Muscle of leg (tissue), 11 donors: Measurements from ENCODE around the gene BCO1. TPM values are rescaled to one million over a fixed set of nuclear protein-coding genes. Genes with fewer than 3 reads are reported as not detected.

ENCODE experiments used
- DNase-seq: peaks from one replicate; pipeline ENCODE4 v3.0.0; 2013
- H3K27ac ChIP-seq: one replicate; pipeline ENCODE4 v1.5.1; 2013; ENCODE audit warnings: mild to moderate bottlenecking, low read length, control low read depth
- H3K27me3 ChIP-seq: one replicate; pipeline ENCODE4 v1.6.1; 2013; ENCODE audit warnings: low read length; ENCODE audit not compliant: control insufficient read depth, insufficient read depth
- H3K36me3 ChIP-seq: one replicate; pipeline ENCODE4 v1.6.1; 2013; ENCODE audit warnings: low read length; ENCODE audit not compliant: control insufficient read depth, insufficient read depth
- H3K4me1 ChIP-seq: one replicate; pipeline ENCODE4 v1.6.1; 2013; ENCODE audit warnings: low read length; ENCODE audit not compliant: control insufficient read depth, insufficient read depth
- H3K4me3 ChIP-seq: one replicate; pipeline ENCODE4 v1.5.1; 2013; ENCODE audit warnings: low read length, control low read depth
- H3K9me3 ChIP-seq: replicated peaks from 2 replicates; pipeline ENCODE4 v1.6.1; 2013; ENCODE audit warnings: low read depth, low read length; ENCODE audit not compliant: control insufficient read depth
- WGBS: methylation state at CpG from one replicate; pipeline ENCODE4 v1.1.5; 2013; ENCODE audit warnings: missing lambda C conversion rate; ENCODE audit not compliant: insufficient coverage; 5-methylcytosine and 5-hydroxymethylcytosine counted together
- polyA plus RNA-seq, 8 donors: library from polyadenylated mRNA; unstranded; fragments of 120-200 nt; gene quantifications; one replicate each; pipeline versions ENCODE4 v1.2.1 to v1.2.3, GENCODE V29; 2013; ENCODE audit warnings: inconsistent platforms in 1 of 8, low replicate concordance in 1 of 8; ENCODE audit not compliant: insufficient read length in 8 of 8, insufficient read depth in 1 of 8
- total RNA-seq: library from RNA; stranded (reverse); fragments of 120-200 nt; gene quantifications from one replicate; pipeline ENCODE4 v1.2.4, GENCODE V29; 2013

Gene BCO1
- total and polyA plus RNA-seq, 9 donors, result 0.04 to 0.39 (median 0.08) TPM; not detected in 6

DNA sequence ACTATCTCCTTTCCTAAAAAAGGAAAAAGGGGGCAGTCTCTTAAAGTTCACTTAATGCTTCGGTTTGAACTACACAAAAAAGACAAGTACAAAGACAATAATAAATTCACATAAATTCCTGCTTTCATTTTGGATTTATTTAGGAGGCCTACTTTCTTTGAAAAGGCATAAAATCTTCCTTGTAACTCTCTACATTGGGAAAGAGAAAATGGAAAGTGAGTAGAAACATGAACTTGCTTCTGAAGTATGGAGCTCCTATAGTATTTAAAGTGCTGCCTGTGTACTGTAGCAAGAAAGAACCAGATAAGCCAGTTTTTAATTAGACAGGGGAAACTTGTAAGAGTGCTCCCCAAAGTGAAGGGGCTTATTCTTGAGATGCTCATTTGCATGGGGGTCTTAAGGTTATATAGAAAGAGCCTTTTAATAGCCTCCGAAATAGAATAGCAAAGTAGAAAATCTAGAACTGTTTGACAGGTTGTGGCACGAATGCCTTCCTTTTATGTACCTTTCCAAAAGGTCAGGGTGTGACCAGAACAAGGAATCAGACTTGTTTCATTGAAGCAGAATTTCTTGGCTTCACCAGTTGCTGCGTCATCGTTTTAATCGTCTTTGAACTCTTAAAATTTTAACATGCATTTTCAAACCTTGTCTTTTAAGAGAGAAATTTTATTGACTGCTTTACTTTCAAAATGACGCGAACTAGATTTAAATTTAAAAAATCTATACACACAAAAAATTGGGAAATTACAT, 89.1 kb downstream of the BCO1 start:
- no peaks in the 10 kb centered on the region for H3K4me1 ChIP-seq
- no peak overlapping the region for H3K4me3 ChIP-seq
- H3K27me3 ChIP-seq, result no peaks in the 10 kb centered on the region
- WGBS, result 82% methylated on average over 1 of the region's 8 CpGs
- no peak overlapping the region for H3K27ac ChIP-seq
- DNase-seq, result no peak
- no peaks in the 10 kb centered on the region for H3K9me3 ChIP-seq
- no peaks in the 10 kb centered on the region for H3K36me3 ChIP-seq

GRCh38 chr16:81329947-81330346, 91.5 kb downstream of the BCO1 start:
- Histone ChIP-seq H3K4me1 (no peaks in the 10 kb centered on the region), H3K27ac (no peak overlapping the region), H3K9me3 (no peaks in the 10 kb centered on the region), H3K4me3 (no peak overlapping the region), H3K36me3 (no peaks in the 10 kb centered on the region), H3K27me3 (no peaks in the 10 kb centered on the region)
- DNase-seq, result no peak
- WGBS, result 89% methylated on average over 2 of the region's 5 CpGs

DNA sequence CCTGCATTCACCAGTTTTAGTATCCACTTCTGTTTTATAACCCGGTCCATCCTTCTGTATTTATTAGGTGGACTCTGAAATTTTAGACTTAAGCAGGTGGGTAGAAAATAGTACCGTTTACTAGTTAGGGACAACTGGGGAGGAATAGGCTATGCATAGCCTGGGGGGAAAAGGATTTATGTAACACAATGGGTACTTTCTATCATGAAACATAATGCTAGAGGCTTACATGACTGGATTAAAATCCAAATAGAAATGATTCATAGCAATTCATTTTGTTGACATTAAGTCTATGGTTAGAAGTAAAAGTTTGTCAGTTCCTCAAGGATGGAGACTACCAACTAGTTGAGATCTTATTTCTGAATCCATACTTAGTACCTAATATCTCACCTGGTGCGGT, 94.9 kb downstream of the BCO1 start:
- no peaks in the 10 kb centered on the region for H3K27me3 ChIP-seq
- no peak overlapping the region for H3K27ac ChIP-seq
- H3K36me3 ChIP-seq, result no peaks in the 10 kb centered on the region
- DNase-seq, result no peak
- 83% methylated on average over 1 of the region's 3 CpGs for WGBS
- H3K4me3 ChIP-seq, result no peak overlapping the region
- no peaks in the 10 kb centered on the region for H3K9me3 ChIP-seq
- H3K4me1 ChIP-seq, result no peaks in the 10 kb centered on the region

DNA sequence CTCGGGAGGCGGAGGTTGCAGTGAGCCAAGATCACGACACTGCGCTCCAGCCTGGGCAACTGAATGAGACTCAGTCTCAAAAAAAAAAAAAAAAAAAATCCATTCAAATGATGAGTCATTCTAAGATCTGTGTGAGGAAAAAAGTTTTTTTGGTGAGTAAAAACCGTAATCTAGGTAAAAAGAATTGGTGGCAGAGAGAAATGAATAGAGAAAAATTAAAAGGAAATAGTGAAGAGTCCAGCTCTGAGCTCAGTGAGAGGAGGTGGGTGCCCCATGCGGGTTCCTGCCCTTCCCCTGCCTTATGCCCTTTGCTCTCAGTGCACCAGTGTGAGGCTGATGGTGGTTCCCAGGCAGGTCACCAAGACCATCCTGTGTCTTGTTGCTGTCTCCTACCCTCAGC, 97.2 kb downstream of the BCO1 start:
- Histone ChIP-seq H3K4me3 (no peak overlapping the region), H3K36me3 (no peaks in the 10 kb centered on the region), H3K27ac (no peak overlapping the region), H3K9me3 (no peaks in the 10 kb centered on the region), H3K4me1 (no peaks in the 10 kb centered on the region), H3K27me3 (no peaks in the 10 kb centered on the region)
- 93% methylated on average over 2 of the region's 6 CpGs for WGBS
- no peak for DNase-seq

- WGBS, result 100% methylated on average over 1 of the region's 5 CpGs
- Histone ChIP-seq H3K27ac (no peak overlapping the region), H3K27me3 (no peaks in the 10 kb centered on the region), H3K9me3 (no peaks in the 10 kb centered on the region), H3K4me3 (no peak overlapping the region), H3K36me3 (no peaks in the 10 kb centered on the region), H3K4me1 (no peaks in the 10 kb centered on the region)
- DNase-seq, result no peak
Measured at GRCh38 chr16:81337097-81337496, 98.6 kb downstream of the BCO1 start.

Other genes starting within 250 kb of the BCO1 start
- 32.4 TPM for gene CMC2, start 231.8 kb upstream of the BCO1 start, total RNA-seq
- 10 to 100 TPM; 37.8 to 49.4 (median 43.7) TPM for gene CMC2, start 231.8 kb upstream of the BCO1 start, polyA plus RNA-seq
- gene CENPN, start 231.5 kb upstream of the BCO1 start, total RNA-seq, result 13.7 TPM
- gene CENPN, start 231.5 kb upstream of the BCO1 start, polyA plus RNA-seq, result 10 to 100 TPM; 13.2 to 20.7 (median 16.6) TPM
- gene ATMIN, start 202.8 kb upstream of the BCO1 start, total RNA-seq, result 30.8 TPM
- gene ATMIN, start 202.8 kb upstream of the BCO1 start, polyA plus RNA-seq, result 10 to 100 TPM; 21.1 to 31.8 (median 29.0) TPM
- gene C16orf46, start 161.5 kb upstream of the BCO1 start, total RNA-seq, result 0.27 TPM
- gene C16orf46, start 161.5 kb upstream of the BCO1 start, polyA plus RNA-seq, result under 1 TPM; 0.19 to 0.76 (median 0.36) TPM
- 29.8 TPM for gene GCSH, start 142.3 kb upstream of the BCO1 start, total RNA-seq
- 10 to 100 TPM; 50.1 to 65.9 (median 57.5) TPM for gene GCSH, start 142.3 kb upstream of the BCO1 start, polyA plus RNA-seq
- gene GAN, start 76.3 kb downstream of the BCO1 start, total RNA-seq, result 7.2 TPM
- 1 to 10 TPM; 1.8 to 3.5 (median 2.3) TPM for gene GAN, start 76.3 kb downstream of the BCO1 start, polyA plus RNA-seq
- 5.5 TPM for gene CMIP, start 206.1 kb downstream of the BCO1 start, total RNA-seq
- gene CMIP, start 206.1 kb downstream of the BCO1 start, polyA plus RNA-seq, result 10 to 100 TPM; 14.6 to 24.3 (median 19.1) TPM